Chondrocyte (in vitro differentiated cells): ENCODE measurements around the gene RYR2. TPM values are rescaled to one million over a fixed set of nuclear protein-coding genes. Genes with fewer than 3 reads are reported as not detected.

ENCODE experiments used
- DNase-seq: peaks from one replicate; pipeline ENCODE4 v3.0.0; 2021; ENCODE audit warnings: mixed read lengths, low spot score
- H3K27ac Mint-ChIP-seq: one replicate; pipeline ENCODE4 v1.8.0; 2021; ENCODE audit warnings: mild to moderate bottlenecking, moderate library complexity, mixed read lengths; ENCODE audit not compliant: unreplicated experiment
- H3K27me3 Mint-ChIP-seq: 2 replicates; pipeline ENCODE4 v1.8.0; 2021; ENCODE audit warnings: low read depth, mixed read lengths
- H3K36me3 Mint-ChIP-seq: 2 replicates; pipeline ENCODE4 v1.8.0; 2021; ENCODE audit warnings: low read depth, mixed read lengths
- H3K4me1 Mint-ChIP-seq: 2 replicates; pipeline ENCODE4 v1.8.0; 2021; ENCODE audit warnings: low read depth, mild to moderate bottlenecking, mixed read lengths
- H3K4me3 Mint-ChIP-seq: one replicate; pipeline ENCODE4 v1.8.0; 2021; ENCODE audit warnings: mild to moderate bottlenecking, moderate library complexity, mixed read lengths; ENCODE audit not compliant: unreplicated experiment
- H3K9me3 Mint-ChIP-seq: 2 replicates; pipeline ENCODE4 v1.8.0; 2021; ENCODE audit warnings: low read depth, mixed read lengths
- CTCF ChIP-seq: fragments of 200-600 bp; sonication (generic); IDR thresholded peaks from 2 replicates; pipeline ENCODE4 v1.5.0; 2021; ENCODE audit warnings: antibody characterized with exemption, mild to moderate bottlenecking, moderate library complexity
- total RNA-seq: library from RNA; stranded (reverse); gene quantifications from 3 replicates; pipeline ENCODE4 v1.2.1, GENCODE V29; 2021

Gene RYR2
- total RNA-seq, 1 donor from 2014 or later = 0.12 TPM

GRCh38 chr1:237713916-237714315 lies 671.9 kb downstream of the RYR2 start:
- H3K4me3 Mint-ChIP-seq = no peak overlapping the region
- no peaks in the 10 kb centered on the region for H3K36me3 Mint-ChIP-seq
- no peaks in the 10 kb centered on the region for H3K27me3 Mint-ChIP-seq
- H3K9me3 Mint-ChIP-seq = no peaks in the 10 kb centered on the region
- no peak overlapping the region for H3K27ac Mint-ChIP-seq
- H3K4me1 Mint-ChIP-seq = no peaks in the 10 kb centered on the region
- no peak for TF ChIP-seq CTCF
- no peak for DNase-seq

- no peak overlapping the region for H3K4me3 Mint-ChIP-seq
- DNase-seq = no peak
- no peaks in the 10 kb centered on the region for H3K9me3 Mint-ChIP-seq
- no peak overlapping the region for H3K27ac Mint-ChIP-seq
- no peaks in the 10 kb centered on the region for H3K27me3 Mint-ChIP-seq
- no peaks in the 10 kb centered on the region for H3K36me3 Mint-ChIP-seq
- no peaks in the 10 kb centered on the region for H3K4me1 Mint-ChIP-seq
- TF ChIP-seq CTCF = no peak
Observed at GRCh38 chr1:237717106-237717505, 675.1 kb downstream of the RYR2 start.

GRCh38 chr1:237730826-237731350 lies 688.9 kb downstream of the RYR2 start:
- Mint-ChIP-seq H3K27ac (no peak overlapping the region), H3K4me3 (no peak overlapping the region), H3K27me3 (peaks cover 1% of the 10 kb centered on the region), H3K4me1 (no peaks in the 10 kb centered on the region), H3K9me3 (no peaks in the 10 kb centered on the region), H3K36me3 (no peaks in the 10 kb centered on the region)
- no peak for DNase-seq
- no peak for TF ChIP-seq CTCF

GRCh38 chr1:237732657-237733056 lies 690.7 kb downstream of the RYR2 start:
- no peaks in the 10 kb centered on the region for H3K9me3 Mint-ChIP-seq
- peaks cover 6% of the 10 kb centered on the region for H3K27me3 Mint-ChIP-seq
- no peak overlapping the region for H3K4me3 Mint-ChIP-seq
- no peak for TF ChIP-seq CTCF
- H3K27ac Mint-ChIP-seq = no peak overlapping the region
- DNase-seq = no peak
- no peaks in the 10 kb centered on the region for H3K36me3 Mint-ChIP-seq
- no peaks in the 10 kb centered on the region for H3K4me1 Mint-ChIP-seq

- Mint-ChIP-seq H3K4me1 (no peaks in the 10 kb centered on the region), H3K4me3 (no peak overlapping the region), H3K9me3 (no peaks in the 10 kb centered on the region), H3K27me3 (peaks cover 11% of the 10 kb centered on the region), H3K27ac (no peak overlapping the region), H3K36me3 (no peaks in the 10 kb centered on the region)
- peak; percentile 39 for TF ChIP-seq CTCF
- no peak for DNase-seq
Observed at GRCh38 chr1:237736372-237737029, 694.5 kb downstream of the RYR2 start.
